SK-N-SH (cell line): Measurements from ENCODE around the gene RRP1B.

Source experiments
- CTCF ChIP-seq: fragments of 200-600 bp; sonication (generic); IDR thresholded peaks from 2 replicates; pipeline ENCODE4 v1.6.1; 2017; ENCODE audit warnings: antibody characterized with exemption, mild to moderate bottlenecking, moderate library complexity
- EZH2phosphoT487 ChIP-seq: fragments of 200-600 bp; sonication (generic); IDR thresholded peaks from 2 replicates; pipeline ENCODE4 v1.6.1; 2017; ENCODE audit warnings: low read depth, mixed run types, mild to moderate bottlenecking, antibody characterized with exemption, moderate library complexity, borderline replicate concordance
- GATA2 ChIP-seq: sonication (generic); formaldehyde crosslinking; IDR thresholded peaks from 2 replicates; pipeline ENCODE4 v1.5.0; 2020; ENCODE audit warnings: mild to moderate bottlenecking, missing genetic modification reagents
- NFIC ChIP-seq: IDR thresholded peaks from 2 replicates; pipeline ENCODE4 v1.4.0; 2012; ENCODE audit warnings: borderline replicate concordance
- NRF1 ChIP-seq: IDR thresholded peaks from 2 replicates; pipeline ENCODE4 v1.6.1; 2012; ENCODE audit warnings: low read depth, mild to moderate bottlenecking, low read length
- RAD21 ChIP-seq: IDR thresholded peaks from 2 replicates; pipeline ENCODE4 v1.6.1; 2012; ENCODE audit warnings: mild to moderate bottlenecking, low read length

- TF ChIP-seq RAD21 (no peak), NFIC (no peak), EZH2phosphoT487 (no peak), NRF1 (no peak), CTCF (no peak), GATA2 (CRISPR knock-in tag) (no peak)
Measured at GRCh38 chr21:43614839-43615238, 44.5 kb upstream of the RRP1B start.
